Measurements from ENCODE around the gene IMMP2L.

GRCh38 chr7:111129435-111129834, 432.9 kb downstream of the IMMP2L start:
- TF ChIP-seq CTCF (IDR thresholded peaks at IDR 0.05) (no peak), POLR2AphosphoS5 (IDR thresholded peaks at IDR 0.05; ENCODE audit: low read depth, low read length) (no peak), SIN3A (IDR thresholded peaks at IDR 0.05; ENCODE audit: borderline replicate concordance, insufficient read depth, low read depth, low read length) (no peak)
